Left ventricle myocardium inferior (tissue), 1 donor: Measurements from ENCODE around the gene HS6ST2. TPM values are rescaled to one million over a fixed set of nuclear protein-coding genes. Genes with fewer than 3 reads are reported as not detected.

Experiments
- DNase-seq: peaks from one replicate; pipeline ENCODE4 v3.0.0-alpha.2; 2020
- H3K27ac ChIP-seq: fragments of 200-600 bp; replicated peaks from 2 replicates; pipeline ENCODE4 v1.8.0; 2021
- H3K27me3 ChIP-seq: fragments of 200-600 bp; 2 replicates; pipeline ENCODE4 v1.8.0; 2021; ENCODE audit warnings: low read depth
- H3K36me3 ChIP-seq: fragments of 200-600 bp; 2 replicates; pipeline ENCODE4 v1.8.0; 2021
- H3K4me1 ChIP-seq: fragments of 200-600 bp; 2 replicates; pipeline ENCODE4 v1.8.0; 2021
- H3K4me3 ChIP-seq: fragments of 200-600 bp; 2 replicates; pipeline ENCODE4 v1.8.0; 2021; ENCODE audit warnings: mild to moderate bottlenecking, moderate library complexity
- H3K9me3 ChIP-seq: fragments of 200-600 bp; replicated peaks from 2 replicates; pipeline ENCODE4 v1.8.0; 2021
- CTCF ChIP-seq: fragments of 200-600 bp; IDR thresholded peaks from 2 replicates; pipeline ENCODE4 v1.8.0; 2021; ENCODE audit warnings: antibody characterized with exemption, mild to moderate bottlenecking, borderline replicate concordance
- intact Hi-C: fragments of 100-400 bp; cut with micrococcal nuclease; formaldehyde crosslinking; loops from one replicate; pipeline ENCODE4 v1.11.0; 2022
- total RNA-seq: library from RNA; stranded (reverse); fragmentation: NEBNext Ultra II Directional; extraction: Animal tissue kit (Norgen Biotek cat#: 25700); gene quantifications from one replicate; pipeline ENCODE4 v1.2.1, GENCODE V29; 2021
- donor health status: DM: no; HTN: yes; CAD: no; lungs with severe emphysema.

HS6ST2 gene
- total RNA-seq, 1 donor from 2014 or later = 0.19 TPM

DNA sequence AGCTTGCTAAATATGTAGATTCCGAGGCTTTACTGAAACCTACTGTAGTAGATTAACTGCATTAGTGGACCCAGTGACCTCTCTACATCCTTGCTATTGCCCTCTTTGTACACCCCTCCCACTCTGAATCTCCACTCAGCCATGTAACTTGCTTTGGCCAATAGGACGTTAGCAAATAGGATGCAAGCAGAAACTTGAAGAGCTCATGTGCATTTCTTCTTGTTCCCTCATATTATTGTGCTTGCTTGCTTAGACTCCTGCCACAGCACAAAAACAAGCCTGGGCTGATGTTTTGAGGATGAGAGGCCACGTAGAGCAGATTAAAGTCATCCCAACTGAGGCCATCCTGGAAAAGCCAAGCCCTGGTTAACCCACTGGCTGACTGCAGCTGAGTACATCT is 147.9 kb downstream of the HS6ST2 start:
- no peak for TF ChIP-seq CTCF
- no peaks in the 10 kb centered on the region for H3K4me1 ChIP-seq
- DNase-seq = no peak

GRCh38 chrX:132809581-132809980 is 148.8 kb downstream of the HS6ST2 start:
- intact Hi-C loops = no loop called here
- no peaks in the 10 kb centered on the region for H3K4me1 ChIP-seq

More for the DNA sequence above, 147.9 kb downstream of the HS6ST2 start:
- Histone ChIP-seq H3K9me3 (no peaks in the 10 kb centered on the region), H3K27me3 (no peaks in the 10 kb centered on the region), H3K4me3 (no peak overlapping the region), H3K36me3 (no peaks in the 10 kb centered on the region), H3K27ac (no peak overlapping the region)
- intact Hi-C loops = no loop called here

GRCh38 chrX:132807411-132808030 is 150.9 kb downstream of the HS6ST2 start:
- Histone ChIP-seq H3K4me3 (no peak overlapping the region), H3K4me1 (no peaks in the 10 kb centered on the region), H3K36me3 (no peaks in the 10 kb centered on the region), H3K27me3 (no peaks in the 10 kb centered on the region), H3K9me3 (no peaks in the 10 kb centered on the region), H3K27ac (no peak overlapping the region)
- DNase-seq = no peak
- no peak for TF ChIP-seq CTCF
- intact Hi-C loops = no loop called here

More at GRCh38 chrX:132809581-132809980, 148.8 kb downstream of the HS6ST2 start:
- H3K9me3 ChIP-seq = no peaks in the 10 kb centered on the region
- no peak overlapping the region for H3K4me3 ChIP-seq
- H3K36me3 ChIP-seq = no peaks in the 10 kb centered on the region
- no peak for DNase-seq
- H3K27ac ChIP-seq = no peak overlapping the region
- H3K27me3 ChIP-seq = no peaks in the 10 kb centered on the region
- TF ChIP-seq CTCF = no peak

GRCh38 chrX:132802033-132802432 is 156.4 kb downstream of the HS6ST2 start:
- no peak for DNase-seq
- H3K4me3 ChIP-seq = no peak overlapping the region
- H3K9me3 ChIP-seq = no peaks in the 10 kb centered on the region
- no peak overlapping the region for H3K27ac ChIP-seq
- no peak for TF ChIP-seq CTCF
- no peaks in the 10 kb centered on the region for H3K4me1 ChIP-seq
- H3K36me3 ChIP-seq = no peaks in the 10 kb centered on the region
- no peaks in the 10 kb centered on the region for H3K27me3 ChIP-seq
- intact Hi-C loops = no loop called here

- intact Hi-C loops = no loop called here
- no peak overlapping the region for H3K27ac ChIP-seq
- no peaks in the 10 kb centered on the region for H3K9me3 ChIP-seq
- no peaks in the 10 kb centered on the region for H3K27me3 ChIP-seq
- no peaks in the 10 kb centered on the region for H3K4me1 ChIP-seq
- no peak overlapping the region for H3K4me3 ChIP-seq
- H3K36me3 ChIP-seq = no peaks in the 10 kb centered on the region
- no peak for TF ChIP-seq CTCF
- DNase-seq = no peak
These were observed 163.2 kb downstream of the HS6ST2 start for GRCh38 chrX:132795181-132795580.
